ENCODE results near the gene CCKAR. TPM values are rescaled to one million over a fixed set of nuclear protein-coding genes. Genes with fewer than 3 reads are reported as not detected.

Gene CCKAR, protein sequence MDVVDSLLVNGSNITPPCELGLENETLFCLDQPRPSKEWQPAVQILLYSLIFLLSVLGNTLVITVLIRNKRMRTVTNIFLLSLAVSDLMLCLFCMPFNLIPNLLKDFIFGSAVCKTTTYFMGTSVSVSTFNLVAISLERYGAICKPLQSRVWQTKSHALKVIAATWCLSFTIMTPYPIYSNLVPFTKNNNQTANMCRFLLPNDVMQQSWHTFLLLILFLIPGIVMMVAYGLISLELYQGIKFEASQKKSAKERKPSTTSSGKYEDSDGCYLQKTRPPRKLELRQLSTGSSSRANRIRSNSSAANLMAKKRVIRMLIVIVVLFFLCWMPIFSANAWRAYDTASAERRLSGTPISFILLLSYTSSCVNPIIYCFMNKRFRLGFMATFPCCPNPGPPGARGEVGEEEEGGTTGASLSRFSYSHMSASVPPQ
- total RNA-seq (under 1 TPM in 5 of 6 donors, not detected in 1; 0.12 to 0.16 (median 0.15) TPM), polyA plus RNA-seq (not detected)

- TF ChIP-seq, protein P1, sequence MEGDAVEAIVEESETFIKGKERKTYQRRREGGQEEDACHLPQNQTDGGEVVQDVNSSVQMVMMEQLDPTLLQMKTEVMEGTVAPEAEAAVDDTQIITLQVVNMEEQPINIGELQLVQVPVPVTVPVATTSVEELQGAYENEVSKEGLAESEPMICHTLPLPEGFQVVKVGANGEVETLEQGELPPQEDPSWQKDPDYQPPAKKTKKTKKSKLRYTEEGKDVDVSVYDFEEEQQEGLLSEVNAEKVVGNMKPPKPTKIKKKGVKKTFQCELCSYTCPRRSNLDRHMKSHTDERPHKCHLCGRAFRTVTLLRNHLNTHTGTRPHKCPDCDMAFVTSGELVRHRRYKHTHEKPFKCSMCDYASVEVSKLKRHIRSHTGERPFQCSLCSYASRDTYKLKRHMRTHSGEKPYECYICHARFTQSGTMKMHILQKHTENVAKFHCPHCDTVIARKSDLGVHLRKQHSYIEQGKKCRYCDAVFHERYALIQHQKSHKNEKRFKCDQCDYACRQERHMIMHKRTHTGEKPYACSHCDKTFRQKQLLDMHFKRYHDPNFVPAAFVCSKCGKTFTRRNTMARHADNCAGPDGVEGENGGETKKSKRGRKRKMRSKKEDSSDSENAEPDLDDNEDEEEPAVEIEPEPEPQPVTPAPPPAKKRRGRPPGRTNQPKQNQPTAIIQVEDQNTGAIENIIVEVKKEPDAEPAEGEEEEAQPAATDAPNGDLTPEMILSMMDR (IDR thresholded peaks at IDR 0.05): no peak
- Histone ChIP-seq H3K27ac (no peak within 1 kb of the TSS), H3K4me3 (no peak within 1 kb of the TSS), H3K4me1 (peaks cover 0 to 10% (median 5%) of the 10 kb centered on the region in 3 donors), H3K36me3 (no peaks in the 10 kb centered on the region), H3K27me3 (no peaks in the 10 kb centered on the region), H3K9me3 (no peaks in the 10 kb centered on the region)
- FAIRE-seq: no peak
- ATAC-seq: peak in 1 of 4 donors; percentile 34
- WGBS, 2 donors: 60 to 67% methylated on average over 24 of the region's 24 CpGs
- no peak for DNase-seq
- intact Hi-C loops (cut with DNase I): no loop called here
Measured at GRCh38 chr4:26490111-26490959, at the start of gene CCKAR. CCKAR (minus strand) TSS chr4:26490484; CDS start chr4:26490267, 217 bp downstream.

DNA sequence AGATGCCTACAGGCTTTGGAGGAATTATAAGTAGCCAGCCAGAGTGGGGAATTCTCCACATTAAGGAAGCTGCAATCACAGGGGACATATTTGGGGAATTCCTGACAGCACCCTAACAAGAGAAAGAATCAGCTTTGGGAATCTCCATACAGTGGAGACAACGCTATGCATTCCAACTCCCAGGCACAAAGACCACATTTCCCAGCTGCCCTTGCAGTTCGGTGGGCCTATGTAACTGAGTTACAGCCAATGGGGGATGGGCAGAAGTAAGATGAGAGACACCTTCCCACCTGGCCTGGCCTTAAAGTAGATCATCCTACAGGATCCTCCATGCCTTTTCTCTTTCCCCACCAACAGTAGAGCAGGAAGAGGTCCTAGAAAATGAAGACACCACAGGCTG, 43.4 kb upstream of the CCKAR start:
- FAIRE-seq (no peak), DNase-seq (no peak), ATAC-seq (no peak)
- H3K4me1 ChIP-seq: no peaks in the 10 kb centered on the region
- no peaks in the 10 kb centered on the region for H3K9me3 ChIP-seq
- H3K27ac ChIP-seq: no peak overlapping the region
- H3K27me3 ChIP-seq: no peaks in the 10 kb centered on the region
- no peaks in the 10 kb centered on the region for H3K36me3 ChIP-seq
- intact Hi-C loops (cut with DNase I): no loop called here
- TF ChIP-seq, protein P1 (IDR thresholded peaks at IDR 0.05): no peak
- H3K4me3 ChIP-seq: no peak overlapping the region
- WGBS, 2 donors: 78 to 87% methylated on average over 2 of the region's 2 CpGs

- Histone ChIP-seq H3K36me3 (no peaks in the 10 kb centered on the region), H3K27ac (no peak overlapping the region), H3K4me3 (no peak overlapping the region), H3K9me3 (no peaks in the 10 kb centered on the region), H3K4me1 (no peaks in the 10 kb centered on the region), H3K27me3 (no peaks in the 10 kb centered on the region)
- FAIRE-seq (no peak), DNase-seq (no peak), ATAC-seq (no peak)
- TF ChIP-seq, protein P1 (IDR thresholded peaks at IDR 0.05): no peak
- 63 to 77% methylated on average over 5 of the region's 5 CpGs for WGBS, 2 donors
- intact Hi-C loops (cut with DNase I): no loop called here
Measured at GRCh38 chr4:26531491-26532116, 41.3 kb upstream of the CCKAR start.

- WGBS, 2 donors: 83 to 90% methylated on average over 5 of the region's 5 CpGs
- no peak for ATAC-seq
- Histone ChIP-seq H3K27ac (no peak overlapping the region), H3K36me3 (no peaks in the 10 kb centered on the region), H3K4me1 (no peaks in the 10 kb centered on the region), H3K4me3 (no peak overlapping the region), H3K9me3 (no peaks in the 10 kb centered on the region), H3K27me3 (no peaks in the 10 kb centered on the region)
- TF ChIP-seq, protein P1 (IDR thresholded peaks at IDR 0.05): no peak
- intact Hi-C loops (cut with DNase I): no loop called here
- FAIRE-seq: no peak
- DNase-seq: no peak
Measured at GRCh38 chr4:26530099-26530498, 39.8 kb upstream of the CCKAR start.

Measured in pancreas (tissue), 10 donors.